Mammary epithelial cell (primary cell): Measurements from ENCODE around the gene CACNA1E.

ENCODE experiments used
- EZH2 ChIP-seq: IDR thresholded peaks from 2 replicates; pipeline ENCODE4 v1.6.1; 2012; ENCODE audit warnings: low read length, inconsistent platforms, borderline replicate concordance
- TF ChIP-seq, protein P1 (sequence below), 2 donors: IDR thresholded peaks in 1 of 2; conservative IDR thresholded peaks in 1 of 2; 2 replicates each; pipeline ENCODE4 v1.5.1; 2011 to 2012; ENCODE audit warnings: inconsistent platforms in 2 of 2, low read length in 2 of 2, mild to moderate bottlenecking in 2 of 2, control low read depth in 1 of 2, low read depth in 1 of 2; ENCODE audit not compliant: insufficient read depth in 1 of 2; ENCODE audit errors: extremely low read depth in 1 of 2

DNA sequence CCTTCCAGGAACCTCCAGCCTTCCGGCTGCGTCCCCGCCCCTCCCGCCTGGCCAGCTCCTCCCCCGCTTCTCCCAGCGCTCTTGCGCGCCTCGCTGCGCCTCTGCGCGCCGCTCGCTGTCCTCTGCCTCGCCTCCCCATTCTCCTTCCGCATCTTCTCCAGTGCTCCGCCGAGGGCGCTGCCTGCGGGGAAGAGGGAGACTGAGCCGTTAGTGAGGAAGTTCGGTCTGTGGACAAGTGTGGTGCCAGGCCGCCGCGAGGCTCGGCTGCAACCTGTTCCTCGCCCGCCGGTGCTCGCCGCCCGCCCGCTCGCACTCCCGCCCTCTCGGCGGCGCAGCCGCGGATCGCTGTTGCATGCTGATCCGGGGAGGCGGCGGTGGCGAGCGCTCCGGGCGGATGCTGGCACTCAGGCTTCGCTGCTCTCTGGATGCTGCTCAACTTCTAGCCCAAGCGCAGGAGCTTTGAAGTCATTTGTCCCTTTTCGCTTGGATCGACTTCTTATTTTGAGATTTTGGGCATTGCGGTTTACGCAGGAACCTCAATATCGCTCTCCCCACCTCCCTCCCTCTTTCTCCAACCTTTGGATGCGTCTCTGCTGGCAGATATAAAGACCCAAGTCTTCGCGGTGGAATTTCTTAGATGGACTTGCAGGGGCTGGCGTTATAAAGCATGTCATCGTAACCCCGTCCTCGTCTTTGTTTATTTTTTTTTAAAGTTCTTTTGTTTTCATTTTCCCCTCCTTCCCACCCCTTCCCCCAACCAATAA is 614 bp upstream of the CACNA1E start:
- TF ChIP-seq, protein P1, sequence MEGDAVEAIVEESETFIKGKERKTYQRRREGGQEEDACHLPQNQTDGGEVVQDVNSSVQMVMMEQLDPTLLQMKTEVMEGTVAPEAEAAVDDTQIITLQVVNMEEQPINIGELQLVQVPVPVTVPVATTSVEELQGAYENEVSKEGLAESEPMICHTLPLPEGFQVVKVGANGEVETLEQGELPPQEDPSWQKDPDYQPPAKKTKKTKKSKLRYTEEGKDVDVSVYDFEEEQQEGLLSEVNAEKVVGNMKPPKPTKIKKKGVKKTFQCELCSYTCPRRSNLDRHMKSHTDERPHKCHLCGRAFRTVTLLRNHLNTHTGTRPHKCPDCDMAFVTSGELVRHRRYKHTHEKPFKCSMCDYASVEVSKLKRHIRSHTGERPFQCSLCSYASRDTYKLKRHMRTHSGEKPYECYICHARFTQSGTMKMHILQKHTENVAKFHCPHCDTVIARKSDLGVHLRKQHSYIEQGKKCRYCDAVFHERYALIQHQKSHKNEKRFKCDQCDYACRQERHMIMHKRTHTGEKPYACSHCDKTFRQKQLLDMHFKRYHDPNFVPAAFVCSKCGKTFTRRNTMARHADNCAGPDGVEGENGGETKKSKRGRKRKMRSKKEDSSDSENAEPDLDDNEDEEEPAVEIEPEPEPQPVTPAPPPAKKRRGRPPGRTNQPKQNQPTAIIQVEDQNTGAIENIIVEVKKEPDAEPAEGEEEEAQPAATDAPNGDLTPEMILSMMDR (conservative IDR thresholded peaks at IDR 0.05 in 1 of 2, IDR thresholded peaks at IDR 0.05 in 1 of 2; ENCODE audit: extremely low read depth in 1 of 2, insufficient read depth in 1 of 2, low read depth in 1 of 2, low read length in 2 of 2) = no peak
- TF ChIP-seq EZH2 = no peak
